ENCODE results near the gene PTGER1.
"Not testable (repeated sequence)": the region's sequence is repeated elsewhere in the genome, so short reads cannot be mapped to it uniquely, and the experiment has no call there.

Gene PTGER1

GRCh38 chr19:14475251-14476073 is at the start of gene PTGER1:
Gene PTGER1 (minus strand): TSS chr19:14475354. CDS start chr19:14474320, 1,034 bp downstream.
- DNase-seq, result peak; percentile 6

- no peak for DNase-seq
Observed at GRCh38 chr19:14520543-14520942, 45.4 kb upstream of the PTGER1 start.

GRCh38 chr19:14519860-14520407 is 44.8 kb upstream of the PTGER1 start:
- no peak for DNase-seq

- DNase-seq, result no peak
Observed at GRCh38 chr19:14519245-14519859, 44.2 kb upstream of the PTGER1 start.

- DNase-seq, result peak; percentile 61
Observed at GRCh38 chr19:14517840-14518505, 42.8 kb upstream of the PTGER1 start, which contains the start of gene DNAJB1. Gene DNAJB1 (minus strand): TSS chr19:14518397. CDS start chr19:14518349, 48 bp downstream.

GRCh38 chr19:14517446-14517839 is 42.3 kb upstream of the PTGER1 start:
- no peak for DNase-seq

GRCh38 chr19:14516746-14517438 is 41.7 kb upstream of the PTGER1 start:
- no peak for DNase-seq

- DNase-seq, result no peak
Observed at GRCh38 chr19:14516048-14516534, 40.9 kb upstream of the PTGER1 start.

GRCh38 chr19:14515501-14516047 is 40.4 kb upstream of the PTGER1 start:
- DNase-seq, result no peak

GRCh38 chr19:14514215-14514863 is 39.2 kb upstream of the PTGER1 start:
- DNase-seq, result no peak

- DNase-seq, result no peak
Observed at GRCh38 chr19:14512406-14512961, 37.3 kb upstream of the PTGER1 start.

GRCh38 chr19:14511229-14511593 is 36.1 kb upstream of the PTGER1 start:
- no peak for DNase-seq

GRCh38 chr19:14510311-14511228 is 35.4 kb upstream of the PTGER1 start:
- no peak for DNase-seq

- DNase-seq, result no peak
Observed at GRCh38 chr19:14507704-14508542, 32.8 kb upstream of the PTGER1 start.

- peak; percentile 13 for DNase-seq
Observed at GRCh38 chr19:14505488-14506239, 30.5 kb upstream of the PTGER1 start.

GRCh38 chr19:14504575-14504974 is 29.4 kb upstream of the PTGER1 start:
- DNase-seq, result not testable (repeated sequence)

GRCh38 chr19:14503285-14503684 is 28.1 kb upstream of the PTGER1 start:
- DNase-seq, result no peak

- no peak for DNase-seq
Observed at GRCh38 chr19:14502334-14503092, 27.4 kb upstream of the PTGER1 start.
